Upper lobe of left lung (tissue), 4 donors: ENCODE results near the gene HDAC2.

Experiments used
- EP300 ChIP-seq, 4 donors: sonication (generic); formaldehyde crosslinking; IDR thresholded peaks; one replicate each; pipeline ENCODE4 v1.5.1; 2017; ENCODE audit warnings: antibody characterized with exemption in 4 of 4, control low read depth in 2 of 4
- POLR2A ChIP-seq, 4 donors: fragments of 450-650 bp; IDR thresholded peaks; one replicate each; pipeline ENCODE4 v1.5.1; 2016 to 2017; ENCODE audit warnings: antibody characterized with exemption in 4 of 4, mild to moderate bottlenecking in 2 of 4
- POLR2AphosphoS5 ChIP-seq, 2 donors: sonication (generic); formaldehyde crosslinking; IDR thresholded peaks; one replicate each; pipeline ENCODE4 v1.5.1; 2017; ENCODE audit warnings: antibody characterized with exemption in 2 of 2
- TF ChIP-seq, protein P1 (sequence below), 6 experiments: fragments of 450-650 bp in 4 of 6; fragments of 200-600 bp in 2 of 6; sonication (generic) in 2 of 6; IDR thresholded peaks; one replicate each; pipeline ENCODE4 v1.5.1; 2016 to 2019; ENCODE audit warnings: antibody characterized with exemption in 6 of 6

DNA sequence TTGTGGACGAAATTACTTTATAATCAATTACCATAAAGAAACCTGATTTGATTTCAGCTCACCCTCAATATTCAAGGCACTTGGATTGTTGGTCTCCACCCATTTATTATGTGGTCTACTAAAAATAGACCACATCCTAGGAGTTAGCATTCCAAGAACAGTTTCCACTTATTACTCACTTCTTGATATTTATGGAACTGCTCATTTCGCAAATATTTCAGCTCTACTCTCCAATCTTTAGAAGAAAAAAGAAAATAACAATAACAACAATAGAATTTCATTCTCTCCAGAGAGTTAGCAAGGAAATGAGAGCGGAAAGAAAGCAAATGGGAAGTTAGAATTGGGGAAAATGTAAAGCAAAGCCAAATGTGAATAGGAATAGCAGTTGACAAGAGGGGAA is 26.2 kb upstream of the HDAC2 start:
- TF ChIP-seq POLR2AphosphoS5 (IDR thresholded peaks at IDR 0.05): no peak
- TF ChIP-seq, protein P1, sequence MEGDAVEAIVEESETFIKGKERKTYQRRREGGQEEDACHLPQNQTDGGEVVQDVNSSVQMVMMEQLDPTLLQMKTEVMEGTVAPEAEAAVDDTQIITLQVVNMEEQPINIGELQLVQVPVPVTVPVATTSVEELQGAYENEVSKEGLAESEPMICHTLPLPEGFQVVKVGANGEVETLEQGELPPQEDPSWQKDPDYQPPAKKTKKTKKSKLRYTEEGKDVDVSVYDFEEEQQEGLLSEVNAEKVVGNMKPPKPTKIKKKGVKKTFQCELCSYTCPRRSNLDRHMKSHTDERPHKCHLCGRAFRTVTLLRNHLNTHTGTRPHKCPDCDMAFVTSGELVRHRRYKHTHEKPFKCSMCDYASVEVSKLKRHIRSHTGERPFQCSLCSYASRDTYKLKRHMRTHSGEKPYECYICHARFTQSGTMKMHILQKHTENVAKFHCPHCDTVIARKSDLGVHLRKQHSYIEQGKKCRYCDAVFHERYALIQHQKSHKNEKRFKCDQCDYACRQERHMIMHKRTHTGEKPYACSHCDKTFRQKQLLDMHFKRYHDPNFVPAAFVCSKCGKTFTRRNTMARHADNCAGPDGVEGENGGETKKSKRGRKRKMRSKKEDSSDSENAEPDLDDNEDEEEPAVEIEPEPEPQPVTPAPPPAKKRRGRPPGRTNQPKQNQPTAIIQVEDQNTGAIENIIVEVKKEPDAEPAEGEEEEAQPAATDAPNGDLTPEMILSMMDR (IDR thresholded peaks at IDR 0.05): no peak
- no peak for TF ChIP-seq POLR2A (IDR thresholded peaks at IDR 0.05)
- no peak for TF ChIP-seq EP300 (IDR thresholded peaks at IDR 0.05)
